Mesothelial cell of epicardium (in vitro differentiated cells): Measurements from ENCODE around the gene FAM20C. TPM values are rescaled to one million over a fixed set of nuclear protein-coding genes. Genes with fewer than 3 reads are reported as not detected.

Source experiments
- DNase-seq, 2 experiments: peaks; one replicate each; pipeline ENCODE4 v3.0.0; 2021; ENCODE audit warnings: low spot score in 2 of 2; ENCODE audit not compliant: unreplicated experiment in 2 of 2
- H3K27ac Mint-ChIP-seq: 2 replicates; pipeline ENCODE4 v1.8.0; 2021; ENCODE audit warnings: mixed read lengths
- H3K27me3 Mint-ChIP-seq: 2 replicates; pipeline ENCODE4 v1.8.0; 2021; ENCODE audit warnings: low read depth, mixed read lengths
- H3K36me3 Mint-ChIP-seq: 2 replicates; pipeline ENCODE4 v1.8.0; 2021; ENCODE audit warnings: mixed read lengths
- H3K4me1 Mint-ChIP-seq: 2 replicates; pipeline ENCODE4 v1.8.0; 2021; ENCODE audit warnings: mixed read lengths
- H3K4me3 Mint-ChIP-seq: 2 replicates; pipeline ENCODE4 v1.8.0; 2021; ENCODE audit warnings: mild to moderate bottlenecking, moderate library complexity, mixed read lengths
- H3K9me3 Mint-ChIP-seq: 2 replicates; pipeline ENCODE4 v1.8.0; 2021; ENCODE audit warnings: mixed read lengths
- CTCF ChIP-seq: fragments of 200-600 bp; sonication (generic); IDR thresholded peaks from one replicate; pipeline ENCODE4 v1.5.0; 2021; ENCODE audit warnings: antibody characterized with exemption; ENCODE audit not compliant: unreplicated experiment
- total RNA-seq: library from RNA; stranded (reverse); gene quantifications from 3 replicates; pipeline ENCODE4 v1.2.1, GENCODE V29; 2021

The FAM20C gene
- total RNA-seq, 1 donor from 2014 or later = 17.8 TPM

- peaks cover 11% of the 10 kb centered on the region for H3K9me3 Mint-ChIP-seq
- H3K27ac Mint-ChIP-seq = no peak overlapping the region
- peaks cover 4% of the 10 kb centered on the region for H3K4me1 Mint-ChIP-seq
- DNase-seq = no peak
- H3K36me3 Mint-ChIP-seq = no peaks in the 10 kb centered on the region
- TF ChIP-seq CTCF = no peak
- H3K4me3 Mint-ChIP-seq = no peak overlapping the region
- peaks cover 7% of the 10 kb centered on the region for H3K27me3 Mint-ChIP-seq
These were observed 111.7 kb downstream of the FAM20C start for GRCh38 chr7:303884-304573.

DNA sequence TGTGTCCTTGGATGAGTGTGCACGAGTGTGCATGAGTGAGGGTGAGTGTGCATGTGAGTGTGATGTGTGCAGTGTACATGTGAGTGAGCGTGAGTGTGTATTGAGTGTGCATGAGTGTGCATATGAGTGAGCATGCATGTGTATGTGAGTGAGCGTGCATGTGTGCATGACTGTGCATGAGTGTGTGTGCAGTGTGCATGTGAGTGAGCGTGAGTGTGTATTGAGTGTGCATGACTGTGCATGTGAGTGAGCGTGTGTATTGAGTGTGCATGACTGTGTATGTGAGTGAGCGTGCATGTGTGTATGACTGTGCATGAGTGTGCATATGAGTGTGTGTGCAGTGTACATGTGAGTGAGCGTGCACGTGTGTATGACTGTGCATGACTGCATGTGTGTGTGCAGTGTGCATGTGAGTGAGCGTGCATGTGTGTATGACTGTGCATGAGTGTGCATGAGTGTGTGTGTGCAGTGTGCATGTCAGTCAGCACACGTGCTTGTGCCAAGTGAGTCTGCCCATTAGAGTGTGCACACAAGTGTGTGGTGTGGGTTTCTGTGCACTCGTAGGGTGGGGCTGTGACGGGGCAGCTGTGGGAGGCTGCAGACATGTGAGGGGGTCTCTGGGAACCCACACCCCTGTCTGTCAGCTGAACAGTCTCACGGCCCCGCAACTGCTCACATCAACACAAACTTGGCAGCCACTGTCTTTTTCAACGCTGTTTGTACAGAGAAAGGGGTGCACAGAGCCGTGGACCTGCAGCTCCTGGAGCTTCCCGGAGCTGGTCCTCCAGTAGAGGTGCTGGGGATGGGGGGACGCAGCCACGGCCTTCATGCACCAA is 112.4 kb downstream of the FAM20C start:
- Mint-ChIP-seq H3K27me3 (peaks cover 7% of the 10 kb centered on the region), H3K27ac (no peak overlapping the region), H3K4me3 (no peak overlapping the region), H3K4me1 (peaks cover 4% of the 10 kb centered on the region), H3K36me3 (no peaks in the 10 kb centered on the region), H3K9me3 (peaks cover 15% of the 10 kb centered on the region)
- no peak for TF ChIP-seq CTCF
- DNase-seq = no peak

DNA sequence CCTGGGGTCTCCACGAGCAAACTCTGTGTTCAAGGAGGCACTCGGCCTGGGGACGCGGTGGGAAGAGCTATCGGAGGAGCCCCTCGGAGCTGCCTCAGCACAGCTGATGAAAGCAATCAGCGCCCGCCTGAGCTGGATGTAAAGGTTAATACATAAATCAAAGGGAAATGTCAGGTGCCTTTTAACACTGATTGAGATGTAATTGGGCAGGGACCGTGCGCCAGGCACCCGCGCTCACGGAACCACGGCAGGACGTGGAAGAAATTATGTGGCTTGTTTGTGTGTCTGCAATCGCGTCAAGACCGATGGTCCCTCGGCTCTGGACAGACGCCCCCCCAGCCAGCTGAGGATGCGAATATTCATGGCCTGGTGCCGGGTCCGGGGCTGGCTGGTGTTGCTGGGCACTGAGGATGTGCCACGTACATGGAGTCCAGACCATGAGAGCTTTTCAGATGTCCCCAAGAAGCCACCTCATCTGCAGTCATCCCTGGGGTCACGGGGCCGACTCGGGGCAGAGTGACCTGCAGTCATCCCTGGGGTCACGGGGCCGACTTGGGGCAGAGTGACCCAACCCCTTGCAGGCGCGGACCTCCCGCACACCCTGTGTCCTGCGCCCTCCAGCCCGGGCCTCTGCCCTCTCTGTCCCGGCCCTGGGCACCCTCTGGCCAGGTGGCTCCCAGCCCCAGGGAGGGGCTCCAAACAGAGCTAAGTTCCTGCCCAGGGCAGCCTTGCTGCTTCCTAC is 113.2 kb downstream of the FAM20C start:
- DNase-seq = no peak
- no peak overlapping the region for H3K4me3 Mint-ChIP-seq
- H3K9me3 Mint-ChIP-seq = peaks cover 15% of the 10 kb centered on the region
- peaks cover 4% of the 10 kb centered on the region for H3K4me1 Mint-ChIP-seq
- no peaks in the 10 kb centered on the region for H3K36me3 Mint-ChIP-seq
- H3K27me3 Mint-ChIP-seq = peaks cover 7% of the 10 kb centered on the region
- H3K27ac Mint-ChIP-seq = no peak overlapping the region
- no peak for TF ChIP-seq CTCF

- no peak overlapping the region for H3K4me3 Mint-ChIP-seq
- H3K4me1 Mint-ChIP-seq = peaks cover 17% of the 10 kb centered on the region
- peaks cover 28% of the 10 kb centered on the region for H3K27me3 Mint-ChIP-seq
- DNase-seq = no peak
- no peaks in the 10 kb centered on the region for H3K36me3 Mint-ChIP-seq
- no peak for TF ChIP-seq CTCF
- no peak overlapping the region for H3K27ac Mint-ChIP-seq
- peaks cover 15% of the 10 kb centered on the region for H3K9me3 Mint-ChIP-seq
These were observed 115.6 kb downstream of the FAM20C start for GRCh38 chr7:307970-308369.

DNA sequence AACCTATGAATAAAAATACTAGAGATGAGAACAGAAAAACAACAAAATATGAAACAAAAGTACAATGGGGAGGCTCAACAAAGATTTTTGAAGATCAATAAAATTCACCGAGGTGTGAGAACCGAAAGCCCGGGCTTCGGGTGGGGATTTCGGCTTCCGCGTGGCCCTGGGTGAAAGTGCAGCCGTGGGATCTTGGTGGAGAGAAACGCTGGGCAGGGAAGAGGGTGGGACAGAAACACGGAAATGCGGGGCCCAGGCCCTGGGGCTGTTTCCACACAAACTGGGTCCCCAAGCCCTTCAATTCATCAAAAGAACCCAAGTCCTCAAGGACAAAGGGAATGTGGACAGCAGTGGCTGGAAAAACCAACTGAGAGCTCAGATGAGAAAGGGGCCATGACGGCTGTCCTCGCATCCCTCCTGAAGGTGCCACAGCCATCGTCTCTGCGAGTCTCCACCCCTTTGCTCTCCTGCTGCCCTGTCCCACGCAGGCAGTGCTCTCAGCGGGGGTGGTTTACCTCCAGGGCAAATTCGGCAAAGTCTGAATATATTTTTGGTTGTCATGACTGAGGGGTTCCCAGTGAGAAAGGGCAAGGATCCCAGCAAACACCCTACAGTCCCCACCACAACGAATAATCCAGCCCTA is 117.3 kb downstream of the FAM20C start:
- Mint-ChIP-seq H3K27me3 (peaks cover 44% of the 10 kb centered on the region), H3K36me3 (no peaks in the 10 kb centered on the region), H3K4me1 (peaks cover 12% of the 10 kb centered on the region), H3K27ac (no peak overlapping the region), H3K4me3 (no peak overlapping the region), H3K9me3 (peaks cover 15% of the 10 kb centered on the region)
- no peak for DNase-seq
- TF ChIP-seq CTCF = no peak
